ENCODE measurements around the gene ADRA2C. TPM values are rescaled to one million over a fixed set of nuclear protein-coding genes. Genes with fewer than 3 reads are reported as not detected.

ADRA2C gene
- total RNA-seq, 1 experiment from 2014 or later, result not detected

DNA sequence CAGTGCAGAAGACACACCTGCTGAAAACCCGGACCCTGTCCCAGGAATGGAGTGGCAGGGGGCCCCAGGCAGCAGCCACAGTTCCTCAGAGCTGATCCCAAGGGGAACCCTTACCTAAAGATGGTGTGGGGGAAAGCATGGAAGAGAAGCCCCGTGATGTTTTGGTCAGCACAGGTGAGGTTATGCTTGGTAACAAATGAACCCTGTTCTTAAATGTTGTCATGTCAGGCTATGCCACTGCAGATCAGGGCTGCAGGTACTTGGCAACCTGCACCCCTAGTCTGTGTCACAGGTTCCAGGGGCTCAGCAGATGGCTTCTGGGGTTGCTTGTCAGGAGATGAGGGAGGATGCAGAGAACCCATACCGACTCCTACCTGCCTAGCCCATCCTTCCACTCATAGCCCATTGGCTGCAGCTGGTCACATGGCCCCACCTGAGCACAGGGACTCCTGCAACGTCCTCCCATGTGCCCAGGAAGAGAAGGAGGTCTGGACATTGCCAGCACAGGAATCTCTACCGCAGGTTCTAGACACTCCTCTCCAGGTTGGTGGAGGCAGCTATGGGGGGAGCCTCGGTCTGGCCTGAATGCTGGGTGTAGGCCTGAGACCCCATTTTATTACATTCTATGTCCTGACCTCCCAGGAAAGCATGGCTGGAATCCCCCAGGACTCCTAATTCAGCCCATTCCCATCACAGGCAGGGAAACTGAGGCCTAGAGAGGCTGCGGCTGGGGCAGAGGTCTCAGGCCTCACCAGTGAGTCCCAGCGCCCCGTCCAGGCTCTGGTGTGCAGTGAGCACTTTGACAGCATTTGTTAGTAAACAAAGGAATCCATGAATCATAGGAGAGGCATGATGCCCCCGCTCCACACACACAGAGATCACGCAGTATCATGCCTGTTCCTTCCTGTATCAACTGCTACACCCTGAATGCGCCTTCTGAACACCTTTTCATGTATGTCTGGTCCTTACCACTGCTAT lies 51.1 kb downstream of the ADRA2C start:
- ATAC-seq (no peak), DNase-seq (no peak)
- Histone ChIP-seq H4K20me1 (ENCODE audit: low read length) (no peaks in the 10 kb centered on the region), H3K4me2 (ENCODE audit: low read length) (no peak overlapping the region), H3K9me2 (replicated peaks; ENCODE audit: low read length) (no peaks in the 10 kb centered on the region), H3K9ac (ENCODE audit: low read length) (no peak overlapping the region), H3K9me3 (ENCODE audit: low read length) (no peaks in the 10 kb centered on the region), H3K36me3 (ENCODE audit: low read depth, low read length) (no peaks in the 10 kb centered on the region), H3K27ac (ENCODE audit: low read length) (no peak overlapping the region), H3F3A (ENCODE audit: low read length, unreplicated experiment) (no peaks in the 10 kb centered on the region), H3K79me2 (ENCODE audit: low read length) (no peaks in the 10 kb centered on the region), H3K4me1 (ENCODE audit: insufficient read depth, low read length) (no peaks in the 10 kb centered on the region), H3K27me3 (ENCODE audit: low read length) (no peaks in the 10 kb centered on the region), H3K4me3 (ENCODE audit: low read length) (no peak overlapping the region), H2AFZ (ENCODE audit: low read length) (no peak overlapping the region)
- no TSS peak for BruUV-seq (replicated peaks)
- ChIA-PET CTCF (no interaction called here), POLR2A (ENCODE audit: unreplicated experiment) (no interaction called here)
- intact Hi-C loops (cut with micrococcal nuclease), result no loop called here
- TF ChIP-seq, protein P1, sequence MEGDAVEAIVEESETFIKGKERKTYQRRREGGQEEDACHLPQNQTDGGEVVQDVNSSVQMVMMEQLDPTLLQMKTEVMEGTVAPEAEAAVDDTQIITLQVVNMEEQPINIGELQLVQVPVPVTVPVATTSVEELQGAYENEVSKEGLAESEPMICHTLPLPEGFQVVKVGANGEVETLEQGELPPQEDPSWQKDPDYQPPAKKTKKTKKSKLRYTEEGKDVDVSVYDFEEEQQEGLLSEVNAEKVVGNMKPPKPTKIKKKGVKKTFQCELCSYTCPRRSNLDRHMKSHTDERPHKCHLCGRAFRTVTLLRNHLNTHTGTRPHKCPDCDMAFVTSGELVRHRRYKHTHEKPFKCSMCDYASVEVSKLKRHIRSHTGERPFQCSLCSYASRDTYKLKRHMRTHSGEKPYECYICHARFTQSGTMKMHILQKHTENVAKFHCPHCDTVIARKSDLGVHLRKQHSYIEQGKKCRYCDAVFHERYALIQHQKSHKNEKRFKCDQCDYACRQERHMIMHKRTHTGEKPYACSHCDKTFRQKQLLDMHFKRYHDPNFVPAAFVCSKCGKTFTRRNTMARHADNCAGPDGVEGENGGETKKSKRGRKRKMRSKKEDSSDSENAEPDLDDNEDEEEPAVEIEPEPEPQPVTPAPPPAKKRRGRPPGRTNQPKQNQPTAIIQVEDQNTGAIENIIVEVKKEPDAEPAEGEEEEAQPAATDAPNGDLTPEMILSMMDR (conservative IDR thresholded peaks at IDR 0.05; ENCODE audit: low read depth, low read length), result no peak
- TF ChIP-seq EZH2phosphoT487 (IDR thresholded peaks at IDR 0.05; ENCODE audit: borderline replicate concordance, low read length), result no peak
- no peak for TF ChIP-seq EZH2 (IDR thresholded peaks at IDR 0.05; ENCODE audit: low read length, unreplicated experiment)

Other genes with a start within 250 kb of the ADRA2C start
- 133 and 148 TPM in 2 replicates for gene LRPAP1, start 234.0 kb upstream of the ADRA2C start, total RNA-seq (2014; rRNA removed)